ENCODE measurements around the gene POU3F1.
"Not testable (repeated sequence)": the region's sequence is repeated elsewhere in the genome, so short reads cannot be mapped to it uniquely, and the experiment has no call there.

GRCh38 chr1:38032992-38033391 lies 13.6 kb downstream of the POU3F1 start:
- TF ChIP-seq CTCF (IDR thresholded peaks at IDR 0.05 in 8 of 11, conservative IDR thresholded peaks at IDR 0.05 in 3 of 11); POLR2AphosphoS5 (IDR thresholded peaks at IDR 0.05): not testable (repeated sequence)

All from spleen (tissue), 7 donors.